Liver (tissue), 9 donors: Measurements from ENCODE around the gene PLA2R1. TPM values are rescaled to one million over a fixed set of nuclear protein-coding genes. Genes with fewer than 3 reads are reported as not detected.
A peak's percentile ranks its signal among the peaks of the same experiment; 100 is the strongest.

Experiments used
- DNase-seq: peaks from one replicate; pipeline ENCODE4 v3.0.0-alpha.2; 2017; ENCODE audit warnings: low spot score
- H3K27ac ChIP-seq, 2 donors: one replicate each; pipeline ENCODE4 v1.7.0; 2013; ENCODE audit warnings: inconsistent platforms in 2 of 2, low read length in 2 of 2, control low read depth in 1 of 2, low read depth in 1 of 2, mild to moderate bottlenecking in 1 of 2
- H3K27me3 ChIP-seq, 4 donors: one replicate each; pipeline versions ENCODE4 v1.6.1 to v1.7.0; 2013; ENCODE audit warnings: low read length in 3 of 4, inconsistent platforms in 1 of 4, mild to moderate bottlenecking in 1 of 4, moderate library complexity in 1 of 4; ENCODE audit not compliant: control insufficient read depth in 4 of 4, insufficient read depth in 4 of 4
- H3K36me3 ChIP-seq, 4 donors: one replicate each; pipeline versions ENCODE4 v1.6.1 to v1.7.0; 2013; ENCODE audit warnings: low read length in 3 of 4, mild to moderate bottlenecking in 3 of 4, low read depth in 1 of 4, moderate library complexity in 1 of 4; ENCODE audit not compliant: control insufficient read depth in 4 of 4, insufficient read depth in 3 of 4
- H3K4me1 ChIP-seq, 4 donors: one replicate each; pipeline versions ENCODE4 v1.6.1 to v1.7.0; 2013; ENCODE audit warnings: low read length in 3 of 4, mild to moderate bottlenecking in 3 of 4, moderate library complexity in 1 of 4; ENCODE audit not compliant: control insufficient read depth in 4 of 4, insufficient read depth in 4 of 4
- H3K4me3 ChIP-seq, 3 donors: one replicate each; pipeline versions ENCODE4 v1.6.1 to v1.7.0; 2013; ENCODE audit warnings: low read length in 3 of 3, control low read depth in 1 of 3, low read depth in 1 of 3, mild to moderate bottlenecking in 1 of 3
- H3K9ac ChIP-seq, 2 donors: one replicate each; pipeline ENCODE4 v1.7.0; 2013; ENCODE audit warnings: low read length in 2 of 2, mild to moderate bottlenecking in 2 of 2, moderate library complexity in 2 of 2, control low read depth in 1 of 2, low read depth in 1 of 2
- H3K9me3 ChIP-seq, 4 donors: one replicate each; pipeline versions ENCODE4 v1.6.1 to v1.7.0; 2013; ENCODE audit warnings: low read length in 3 of 4; ENCODE audit not compliant: control insufficient read depth in 4 of 4
- CTCF ChIP-seq: fragments of 150-350 bp; IDR thresholded peaks from 2 replicates; pipeline ENCODE4 v1.5.1; 2017; ENCODE audit warnings: improper control_type of control experiment, low read depth, low read length; ENCODE audit not compliant: missing input control
- EGR1 ChIP-seq, 2 donors: IDR thresholded peaks; 2 replicates each; pipeline ENCODE4 v1.6.1; 2016 to 2018; ENCODE audit warnings: antibody characterized with exemption in 2 of 2, low read depth in 2 of 2
- FOXA1 ChIP-seq: IDR thresholded peaks from 2 replicates; pipeline ENCODE4 v1.6.1; 2016; ENCODE audit warnings: antibody characterized with exemption
- FOXA2 ChIP-seq: IDR thresholded peaks from 2 replicates; pipeline ENCODE4 v1.6.1; 2016; ENCODE audit warnings: antibody characterized with exemption
- GABPA ChIP-seq, 2 donors: IDR thresholded peaks in 1 of 2; conservative IDR thresholded peaks in 1 of 2; 2 replicates each; pipeline ENCODE4 v1.6.1; 2016; ENCODE audit warnings: antibody characterized with exemption in 2 of 2, mild to moderate bottlenecking in 1 of 2, moderate library complexity in 1 of 2
- HNF4A ChIP-seq, 2 donors: conservative IDR thresholded peaks; 2 replicates each; pipeline ENCODE4 v1.6.1; 2016; ENCODE audit warnings: antibody characterized with exemption in 2 of 2, mild to moderate bottlenecking in 2 of 2
- HNF4G ChIP-seq: IDR thresholded peaks from 2 replicates; pipeline ENCODE4 v1.6.1; 2016; ENCODE audit warnings: antibody characterized with exemption
- JUND ChIP-seq, 2 donors: IDR thresholded peaks; 2 replicates each; pipeline ENCODE4 v1.6.1; 2016; ENCODE audit warnings: antibody characterized with exemption in 2 of 2
- MAX ChIP-seq: IDR thresholded peaks from 2 replicates; pipeline ENCODE4 v1.6.1; 2016; ENCODE audit warnings: antibody characterized with exemption
- NR2F2 ChIP-seq: IDR thresholded peaks from 2 replicates; pipeline ENCODE4 v1.6.1; 2016; ENCODE audit warnings: antibody characterized with exemption
- RAD21 ChIP-seq, 2 donors: IDR thresholded peaks; 2 replicates each; pipeline ENCODE4 v1.6.1; 2016; ENCODE audit warnings: antibody characterized with exemption in 2 of 2, mild to moderate bottlenecking in 2 of 2
- REST ChIP-seq: IDR thresholded peaks from 2 replicates; pipeline ENCODE4 v1.6.1; 2016; ENCODE audit warnings: antibody characterized with exemption, mild to moderate bottlenecking
- SP1 ChIP-seq: IDR thresholded peaks from 2 replicates; pipeline ENCODE4 v1.6.1; 2018; ENCODE audit warnings: antibody characterized with exemption, mild to moderate bottlenecking
- TAF1 ChIP-seq: conservative IDR thresholded peaks from 2 replicates; pipeline ENCODE4 v1.6.1; 2016; ENCODE audit warnings: antibody characterized with exemption, mild to moderate bottlenecking
- YY1 ChIP-seq: IDR thresholded peaks from 2 replicates; pipeline ENCODE4 v1.6.1; 2016; ENCODE audit warnings: antibody characterized with exemption, mild to moderate bottlenecking
- WGBS: extraction: QIAGEN DNeasy Blood & Tissue Kit; methylation state at CpG from one replicate; pipeline ENCODE4 v1.1.7; 2013; 5-methylcytosine and 5-hydroxymethylcytosine counted together
- polyA plus RNA-seq, 2 donors: library from polyadenylated mRNA; stranded (reverse) in 1 of 2; unstranded in 1 of 2; fragments of 200-250 nt in 1 of 2; fragments of >200 nt in 1 of 2; fragmentation: Nextera tagmentation in 1 of 2; extraction: Ambion mirVana in 1 of 2; gene quantifications; one replicate each; pipeline versions ENCODE4 v1.2.1 to v1.2.3, GENCODE V29; 2013 to 2015
- total RNA-seq, 2 donors: library from RNA; depleted of rRNA; stranded (reverse); fragments of >200 nt; gene quantifications; one replicate each; pipeline ENCODE4 v1.2.3, GENCODE V29; 2014
- donor health status: healthy.
- donor health status: healthy.
- donor health status: healthy.
- donor health status: healthy.
- donor health status: healthy.

The PLA2R1 gene
- total and polyA plus RNA-seq, 4 donors, result 0.61 to 2.3 (median 0.66) TPM

GRCh38 chr2:160061944-160062291, 497 bp downstream of the PLA2R1 start:
- peaks cover 0 to 4% (median 0%) of the 10 kb centered on the region in 4 donors for H3K9me3 ChIP-seq

GRCh38 chr2:160061533-160061932, 882 bp downstream of the PLA2R1 start:
- H3K4me3 ChIP-seq, result peak overlapping the region in 1 of 3 donors; percentile 55
- WGBS, result 77% methylated on average over 18 of the region's 18 CpGs
- no peak overlapping the region for H3K9ac ChIP-seq
- peaks cover 0 to 4% (median 0%) of the 10 kb centered on the region in 4 donors for H3K9me3 ChIP-seq
- H3K36me3 ChIP-seq, result no peaks in the 10 kb centered on the region
- peaks cover 0 to 15% (median 0%) of the 10 kb centered on the region in 4 donors for H3K27me3 ChIP-seq
- no peak for DNase-seq
- peaks cover 0 to 8% (median 4%) of the 10 kb centered on the region in 4 donors for H3K4me1 ChIP-seq
- no peak overlapping the region for H3K27ac ChIP-seq
- TF ChIP-seq RAD21 (IDR thresholded peaks at IDR 0.05) (no peak), EGR1 (IDR thresholded peaks at IDR 0.05; ENCODE audit: low read depth in 2 of 2) (no peak), JUND (IDR thresholded peaks at IDR 0.05) (no peak), YY1 (no peak), NR2F2 (no peak), HNF4G (no peak), FOXA1 (no peak), MAX (no peak), FOXA2 (no peak), CTCF (no peak), HNF4A (conservative IDR thresholded peaks at IDR 0.05) (no peak)

More at GRCh38 chr2:160061944-160062291, 497 bp downstream of the PLA2R1 start:
- DNase-seq, result no peak
- 6% methylated on average over 27 of the region's 27 CpGs for WGBS
- no peaks in the 10 kb centered on the region for H3K36me3 ChIP-seq
- peak overlapping the region in 2 of 3 donors; percentile 47 to 55 for H3K4me3 ChIP-seq
- H3K27ac ChIP-seq, result no peak overlapping the region
- peaks cover 0 to 15% (median 0%) of the 10 kb centered on the region in 4 donors for H3K27me3 ChIP-seq
- TF ChIP-seq TAF1, result no peak
- TF ChIP-seq SP1, result no peak
- TF ChIP-seq CTCF, result no peak
- TF ChIP-seq MAX, result no peak
- no peak for TF ChIP-seq FOXA1
- TF ChIP-seq REST, result no peak
- TF ChIP-seq HNF4A (conservative IDR thresholded peaks at IDR 0.05), result no peak
- no peak for TF ChIP-seq FOXA2
- TF ChIP-seq JUND (IDR thresholded peaks at IDR 0.05), result no peak
- no peak for TF ChIP-seq HNF4G
- TF ChIP-seq GABPA (IDR thresholded peaks at IDR 0.05 in 1 of 2, conservative IDR thresholded peaks at IDR 0.05 in 1 of 2), result no peak
- TF ChIP-seq EGR1 (IDR thresholded peaks at IDR 0.05; ENCODE audit: low read depth in 2 of 2), result no peak
- no peak overlapping the region for H3K9ac ChIP-seq
- H3K4me1 ChIP-seq, result peaks cover 0 to 8% (median 4%) of the 10 kb centered on the region in 4 donors
